Astrocyte of the hippocampus (primary cell): Measurements from ENCODE around the gene ZNF669.

ENCODE experiments used
- DNase-seq: peaks from one replicate; pipeline ENCODE4 v3.0.0; 2011; ENCODE audit warnings: low read depth, low spot score

Gene ZNF669

GRCh38 chr1:247077213-247077612, 26.9 kb downstream of the ZNF669 start:
- peak; percentile 11 for DNase-seq

- DNase-seq, result no peak
These were observed 33.5 kb downstream of the ZNF669 start for GRCh38 chr1:247070645-247071044.

- no peak for DNase-seq
These were observed 39.9 kb downstream of the ZNF669 start for GRCh38 chr1:247064304-247064703.

- DNase-seq, result no peak
These were observed 43.4 kb downstream of the ZNF669 start for GRCh38 chr1:247060771-247061170.

GRCh38 chr1:247056071-247056470, 48.1 kb downstream of the ZNF669 start:
- no peak for DNase-seq

- DNase-seq, result peak; percentile 66
These were observed 49.2 kb downstream of the ZNF669 start for GRCh38 chr1:247054992-247055415.
